Hypothalamus (tissue), 51 donors: ENCODE data around the gene BUB1.
"Not testable (repeated sequence)": the region's sequence is repeated elsewhere in the genome, so short reads cannot be mapped to it uniquely, and the experiment has no call there.

Experiments used
- DNase-seq, 51 donors: peaks; one replicate each; lab custom pipeline; 2025; lab: John Stamatoyannopoulos, UW

BUB1 gene

DNA sequence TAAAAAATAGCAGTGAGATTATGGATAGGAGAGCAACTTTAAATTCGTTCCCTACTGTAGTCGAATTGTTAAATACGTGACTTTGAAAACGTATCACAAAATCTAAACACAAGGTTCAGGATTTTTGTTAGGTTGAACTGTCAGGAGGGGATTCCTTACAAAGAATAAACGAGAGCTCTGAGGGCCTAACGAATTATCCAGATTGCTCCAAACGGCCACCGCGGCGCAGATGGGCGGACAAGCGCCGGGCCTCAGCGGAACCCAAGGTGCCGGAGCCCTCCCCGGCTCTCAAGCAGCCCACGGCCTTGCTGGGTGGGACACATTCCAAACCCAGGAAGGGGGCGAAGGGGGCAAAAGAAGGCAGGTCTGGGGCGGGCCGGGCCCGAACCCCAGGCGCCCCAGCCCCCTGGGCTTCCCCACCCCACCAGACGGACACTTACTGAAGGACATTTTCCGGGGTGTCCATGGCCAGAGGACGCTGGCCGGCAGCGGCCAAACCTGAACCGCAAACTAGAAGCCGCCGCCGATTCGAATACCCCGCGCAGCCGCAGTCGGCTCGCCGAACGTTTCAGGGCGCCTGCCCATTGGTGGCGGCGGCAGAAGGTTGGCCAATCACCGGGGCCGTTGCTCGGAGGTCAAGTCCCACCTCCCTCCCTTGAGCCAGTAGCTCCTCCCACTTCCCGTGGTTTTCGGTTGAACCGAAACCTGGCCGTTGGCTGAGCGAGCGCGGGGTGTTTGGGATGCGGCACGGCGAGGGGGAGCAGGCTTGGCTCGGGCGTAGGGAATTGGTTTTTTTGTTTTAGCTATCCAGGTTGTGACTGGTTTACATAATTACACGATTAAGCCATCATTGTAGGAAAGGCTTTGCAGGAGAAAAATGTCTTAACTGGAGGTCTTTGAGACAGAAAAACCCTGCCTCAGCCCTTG is at the start of gene BUB1:
TSS of gene BUB1 (minus strand) at position 534 of the 927 bp plus-strand sequence. CDS start at position 466, 68 bp downstream.
- peak; percentile 41 to 96 (median 92) for DNase-seq

DNA sequence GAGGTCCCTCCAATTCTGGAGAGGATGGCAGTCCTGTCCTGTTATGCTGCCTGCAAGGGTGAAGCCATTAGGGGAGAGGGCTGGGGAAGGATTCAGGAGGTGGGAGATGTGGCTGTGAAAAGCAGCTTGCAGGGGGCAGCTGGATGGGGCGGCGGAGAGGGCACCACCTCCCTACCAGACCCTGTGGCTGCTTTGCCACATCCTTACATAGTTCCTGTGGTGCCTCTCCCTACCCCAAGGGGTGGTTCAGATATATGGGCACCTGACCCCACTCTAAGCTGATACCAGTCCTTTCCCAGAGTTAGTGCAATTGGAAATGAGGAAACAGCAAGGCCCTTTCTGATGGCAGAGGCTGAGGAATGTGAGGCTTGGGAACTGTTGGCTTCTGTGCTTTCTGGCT is 48.4 kb upstream of the BUB1 start:
- no peak for DNase-seq

DNA sequence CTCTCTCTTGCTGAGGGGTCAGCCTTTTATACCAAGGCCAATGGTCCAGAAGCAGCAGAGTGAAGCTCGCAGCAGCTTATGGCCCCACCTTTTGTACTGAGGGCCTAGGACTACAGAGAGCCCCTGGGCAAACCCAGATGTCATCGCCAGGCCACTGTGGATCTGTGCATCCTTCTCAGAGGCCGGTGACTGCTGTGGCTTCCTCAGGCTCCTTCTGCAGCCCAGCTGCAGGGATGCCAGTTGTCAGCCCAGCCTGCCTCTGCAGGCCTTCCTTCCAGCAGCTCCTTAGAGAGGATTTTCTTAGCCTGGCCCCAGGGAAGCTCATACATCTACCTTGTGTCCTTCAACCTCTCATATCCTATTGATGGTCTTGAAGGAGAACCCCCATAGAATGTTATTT is 48.0 kb upstream of the BUB1 start:
- DNase-seq, result no peak

GRCh38 chr2:110725370-110725769 is 47.5 kb upstream of the BUB1 start:
- no peak for DNase-seq

DNA sequence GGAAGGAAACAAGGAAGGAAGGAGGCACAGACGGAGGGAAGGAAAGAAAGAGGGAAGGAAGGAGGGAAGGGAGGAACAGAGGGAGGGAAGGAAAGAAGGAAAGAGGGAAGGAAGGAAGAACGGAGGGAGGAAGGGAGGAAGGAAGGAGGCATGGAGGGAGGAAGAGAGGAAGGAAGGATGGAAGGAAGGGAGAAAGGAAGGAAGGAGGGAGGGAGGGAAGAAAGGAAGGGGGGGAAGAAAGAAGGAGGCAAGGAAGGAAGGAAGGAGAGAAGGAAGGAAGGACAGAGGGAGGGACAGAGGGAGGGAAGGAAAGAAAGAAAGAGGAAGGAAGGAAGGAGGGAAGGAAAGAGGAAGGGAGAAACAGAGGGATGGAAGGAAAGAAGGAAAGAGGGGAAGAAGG is 47.0 kb upstream of the BUB1 start:
- no peak for DNase-seq

- no peak for DNase-seq
Measured at GRCh38 chr2:110720547-110720946, 42.7 kb upstream of the BUB1 start.

DNA sequence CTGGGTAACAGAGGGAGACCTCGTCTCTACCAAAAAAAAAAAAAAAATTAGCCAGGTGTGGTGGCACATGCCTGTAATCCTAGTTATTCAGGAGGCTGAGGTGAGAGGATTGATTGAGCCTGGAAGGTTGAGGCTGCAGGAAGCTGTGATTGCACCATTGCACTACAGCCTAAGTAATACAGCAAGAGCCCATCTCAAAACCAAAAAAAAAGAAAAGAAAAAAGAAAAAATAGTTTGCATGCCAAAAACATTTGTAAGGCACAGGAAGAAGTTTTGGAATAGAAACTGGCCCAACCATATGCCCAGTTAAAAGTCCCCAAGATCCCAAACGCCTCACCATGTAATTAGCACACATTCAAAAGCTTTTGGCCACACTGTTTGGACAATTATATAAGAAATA is 41.1 kb upstream of the BUB1 start:
- DNase-seq, result no peak

- no peak for DNase-seq
Measured at GRCh38 chr2:110718382-110718781, 40.5 kb upstream of the BUB1 start.

- peak in 1 of 51 donors; percentile 8 for DNase-seq
Measured at GRCh38 chr2:110717734-110718133, 39.9 kb upstream of the BUB1 start.

DNA sequence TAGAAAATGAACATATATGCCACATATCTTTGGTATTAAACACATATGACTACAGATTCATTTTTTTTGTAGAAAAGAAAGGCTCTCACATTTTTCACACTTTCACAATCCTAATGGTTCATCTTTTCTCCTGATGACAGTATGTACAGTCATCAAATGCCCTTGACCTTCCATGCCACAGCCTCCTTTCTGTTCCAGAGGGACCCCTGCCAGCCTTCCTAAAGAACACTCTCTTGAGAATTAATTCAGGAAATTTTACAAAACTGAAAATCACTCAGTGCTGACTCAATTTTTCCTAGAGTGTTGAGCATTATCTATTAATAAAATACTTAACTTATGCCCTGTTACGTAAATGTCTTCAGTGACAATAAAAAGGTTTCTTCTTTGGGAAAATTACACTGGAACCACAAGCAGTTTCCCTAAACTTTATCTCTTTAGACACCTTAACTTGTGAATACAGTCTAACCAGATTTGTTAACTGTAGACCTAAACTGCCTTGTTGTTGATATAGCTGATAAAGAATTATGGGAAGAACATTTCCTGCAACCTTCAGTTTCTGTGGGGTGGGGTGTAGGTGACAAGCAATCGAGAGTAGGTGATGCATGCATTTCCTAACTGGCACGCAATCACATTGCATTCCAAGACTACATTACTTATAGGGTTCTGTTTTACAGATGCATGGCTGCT is 39.2 kb upstream of the BUB1 start:
- no peak for DNase-seq

GRCh38 chr2:110714452-110715224 is 36.8 kb upstream of the BUB1 start:
- DNase-seq, result no peak

DNA sequence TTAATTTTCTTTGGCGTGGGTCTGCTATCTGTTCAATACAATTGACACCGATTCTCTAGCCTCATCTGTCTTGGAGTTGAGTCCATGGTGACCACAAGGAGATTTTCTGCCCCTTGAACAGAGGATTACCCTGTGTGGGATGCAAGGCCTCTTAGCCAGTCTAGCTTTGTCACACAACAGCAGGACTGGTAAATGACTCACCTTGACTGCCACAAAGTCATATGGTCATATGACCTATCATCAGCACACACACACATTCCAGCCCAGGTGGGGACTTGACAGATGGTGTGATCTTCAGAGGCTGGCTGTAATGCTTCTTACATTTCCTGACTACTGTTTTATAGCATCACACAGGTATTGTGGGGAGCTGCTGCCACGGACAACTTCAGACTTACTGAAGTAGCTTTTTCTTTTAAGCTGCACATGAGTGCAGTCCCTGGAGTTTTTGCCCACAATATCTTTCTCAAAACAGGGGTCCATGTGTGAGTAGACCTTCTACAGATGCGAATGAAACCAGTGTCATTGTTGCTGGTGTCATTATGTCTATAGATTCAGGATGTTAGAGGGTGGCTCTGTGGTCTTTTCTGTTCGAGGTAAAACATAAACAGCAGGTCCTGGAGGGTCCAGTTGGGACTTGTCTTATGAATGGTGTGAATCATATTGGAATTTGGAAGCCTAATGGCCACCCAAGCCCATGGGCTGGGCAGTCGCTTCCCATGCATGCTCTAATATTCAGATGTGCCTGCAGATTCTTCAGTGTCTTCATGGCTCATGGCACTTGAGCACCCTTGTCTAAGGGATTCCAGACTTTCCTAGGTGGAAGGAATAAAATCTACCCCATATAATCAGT is 35.9 kb upstream of the BUB1 start:
- DNase-seq, result no peak

DNA sequence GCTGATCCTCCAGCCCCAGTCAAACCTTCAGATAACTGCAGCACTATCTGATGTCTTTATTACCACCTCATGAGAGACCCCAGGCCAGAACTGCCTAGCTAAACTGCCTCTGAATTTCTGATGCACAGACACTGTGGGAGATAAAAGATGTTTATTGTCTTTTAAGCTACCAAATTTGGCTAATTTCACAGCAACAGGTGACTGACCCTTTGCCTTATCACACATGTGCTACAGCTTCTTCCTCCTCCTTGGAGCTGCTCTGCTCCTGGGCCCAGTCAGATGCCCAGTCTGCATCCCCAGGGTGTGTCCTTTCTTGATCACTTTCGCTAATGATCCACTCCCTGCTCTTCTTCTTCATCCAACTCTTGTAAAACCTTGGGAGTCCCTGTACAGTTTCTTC is 34.9 kb upstream of the BUB1 start:
- DNase-seq, result no peak

- no peak for DNase-seq
Measured at GRCh38 chr2:110708455-110708854, 30.6 kb upstream of the BUB1 start.

DNA sequence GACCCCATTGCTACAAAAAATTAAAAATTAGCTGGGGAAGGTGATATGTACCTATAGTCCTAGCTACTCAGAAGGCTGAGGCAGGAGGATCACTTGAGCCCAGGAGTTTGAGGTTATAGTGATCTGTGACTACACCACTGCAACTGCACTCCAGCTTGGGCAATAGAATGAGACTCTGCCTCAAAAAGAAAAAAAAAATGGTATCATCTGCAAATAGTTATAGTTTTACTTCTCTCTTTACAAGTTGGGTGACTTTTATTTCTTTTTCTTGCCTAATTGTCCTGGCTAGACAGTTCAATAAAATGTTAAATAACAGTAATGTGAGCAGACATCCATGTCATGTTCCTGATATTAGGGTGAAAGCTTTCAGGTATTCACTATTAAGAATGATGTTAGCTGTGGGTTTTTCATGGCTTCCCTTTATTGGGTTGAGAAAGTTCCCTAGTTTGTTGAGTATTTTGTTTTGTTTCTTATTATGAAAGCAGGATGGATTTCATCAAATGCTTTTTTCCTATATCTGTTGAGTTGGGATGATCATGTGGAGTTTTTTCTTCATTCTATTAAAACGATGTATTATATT is 29.6 kb upstream of the BUB1 start:
- no peak for DNase-seq

- DNase-seq, result no peak
Measured at GRCh38 chr2:110702514-110703380, 24.9 kb upstream of the BUB1 start.

GRCh38 chr2:110698253-110698652 is 20.4 kb upstream of the BUB1 start:
- DNase-seq, result not testable (repeated sequence)

- not testable (repeated sequence) for DNase-seq
Measured at GRCh38 chr2:110695146-110695898, 17.5 kb upstream of the BUB1 start.
